LNCAP (cell line): ENCODE results near the gene PRIM2.

Experiments
- CTCF ChIP-seq: fragments of 450-650 bp; IDR thresholded peaks from 2 replicates; pipeline ENCODE4 v1.5.1; 2017; ENCODE audit warnings: mild to moderate bottlenecking

The PRIM2 gene

DNA sequence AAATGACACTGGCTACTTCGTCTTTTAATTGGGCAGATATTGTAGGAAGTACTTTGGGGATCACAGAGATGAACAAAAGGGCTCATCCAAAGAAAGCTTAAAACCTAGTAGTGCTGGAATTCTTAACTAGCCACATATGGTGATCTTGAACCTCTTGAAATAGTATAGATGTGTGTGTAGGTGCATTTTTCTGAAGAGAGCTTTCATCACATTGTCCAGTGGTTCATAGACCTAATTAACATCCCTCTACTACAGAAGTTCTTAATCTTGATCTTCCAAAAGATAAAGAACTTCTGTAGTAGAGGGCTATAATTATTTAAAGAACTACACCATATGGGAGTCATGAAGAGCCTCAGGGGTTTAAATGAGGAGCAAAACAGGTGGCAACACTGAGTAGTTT lies 2.3 kb upstream of the PRIM2 start:
- no peak for TF ChIP-seq CTCF

DNA sequence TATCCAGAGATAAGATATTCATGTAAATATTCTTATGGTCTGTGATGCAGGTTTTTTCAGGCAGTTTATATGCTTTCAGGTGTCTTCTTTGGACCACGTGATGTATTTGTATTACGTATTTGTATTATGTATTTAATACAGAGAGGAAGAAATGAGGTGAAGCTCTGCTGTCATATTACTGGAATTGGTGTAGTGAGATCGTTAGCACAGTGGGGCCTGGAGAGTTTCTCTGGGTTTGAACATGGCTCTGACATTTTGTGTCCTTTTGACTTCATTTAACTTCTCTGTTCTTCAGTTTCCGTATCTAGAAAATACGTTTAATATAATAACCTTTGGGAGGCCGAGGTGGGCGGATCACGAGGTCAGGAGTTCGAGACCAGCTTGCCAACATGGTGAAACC lies 1.6 kb upstream of the PRIM2 start:
- TF ChIP-seq CTCF, result no peak

GRCh38 chr6:57316581-57317059 lies 810 bp upstream of the PRIM2 start:
- peak; percentile 74 for TF ChIP-seq CTCF

- peak; percentile 51 for TF ChIP-seq CTCF
Measured at GRCh38 chr6:57324538-57324937, 7.1 kb downstream of the PRIM2 start.

DNA sequence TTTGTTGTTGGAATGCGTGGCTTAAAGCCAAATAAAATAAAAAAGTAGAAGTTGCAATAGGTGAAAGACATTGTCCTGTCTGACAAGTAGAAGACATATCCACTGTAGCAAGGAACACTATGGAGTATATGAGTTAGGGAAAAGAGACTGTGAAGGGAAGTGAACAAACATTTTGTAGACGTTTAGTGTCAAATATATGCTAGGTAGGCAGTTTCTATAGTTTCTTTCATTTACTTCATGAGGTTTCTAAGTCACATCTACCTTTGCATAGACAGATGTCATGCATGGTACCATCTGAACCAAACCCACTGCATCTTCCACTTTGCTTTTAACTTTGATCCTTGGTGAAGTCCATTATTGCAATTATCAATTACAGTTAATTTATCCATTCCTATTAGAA lies 9.9 kb downstream of the PRIM2 start:
- TF ChIP-seq CTCF, result no peak

DNA sequence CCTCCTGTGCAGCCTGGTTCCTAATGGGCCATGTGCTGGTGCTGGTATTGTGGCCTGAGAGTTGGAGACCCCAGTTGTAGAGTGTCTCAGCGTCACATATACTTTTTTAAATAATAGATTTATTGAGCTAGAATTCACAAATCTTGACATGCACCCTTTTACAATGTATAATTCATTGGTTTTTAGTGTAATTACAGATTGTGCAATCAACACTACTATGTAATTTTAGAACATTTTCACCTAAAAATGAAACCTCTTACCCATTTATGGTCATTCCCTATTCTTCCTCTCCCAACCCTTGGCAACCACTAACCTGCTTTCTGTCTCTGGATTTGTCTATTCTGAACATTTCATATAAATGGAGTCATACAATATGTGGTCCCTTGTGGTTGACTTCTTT lies 10.6 kb downstream of the PRIM2 start:
- no peak for TF ChIP-seq CTCF

DNA sequence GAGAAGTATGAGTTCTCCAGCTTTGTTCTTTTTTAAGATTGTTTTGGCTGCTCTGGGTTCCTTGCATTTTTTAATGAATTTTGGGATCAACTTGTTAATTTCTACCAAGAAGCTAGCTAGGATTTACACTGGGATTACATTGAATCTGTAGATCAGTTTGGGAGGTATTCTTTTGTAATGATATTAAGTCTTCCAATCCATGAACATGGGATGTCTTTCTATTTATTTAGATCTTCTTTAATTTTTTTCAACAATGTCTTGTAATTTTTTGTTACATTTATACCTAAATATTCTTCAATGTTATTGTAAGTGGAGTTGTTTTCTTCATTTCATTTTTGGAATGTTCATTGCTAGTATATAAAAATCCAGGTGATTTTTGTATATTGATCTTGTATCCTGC lies 12.5 kb downstream of the PRIM2 start:
- no peak for TF ChIP-seq CTCF

GRCh38 chr6:57342148-57342669 lies 24.8 kb downstream of the PRIM2 start:
- TF ChIP-seq CTCF, result no peak
